WTC11 (cell line): Measurements from ENCODE around the gene NDUFV2.

ENCODE experiments used
- CBFB ChIP-seq: sonication (generic); formaldehyde crosslinking; IDR thresholded peaks from 2 replicates; pipeline ENCODE4 v1.8.1; 2022; ENCODE audit warnings: mild to moderate bottlenecking, low read depth, missing genetic modification reagents
- ZNF138 ChIP-seq: sonication (generic); formaldehyde crosslinking; conservative IDR thresholded peaks from 2 replicates; pipeline ENCODE4 v1.8.1; 2022; ENCODE audit warnings: mild to moderate bottlenecking, moderate library complexity, missing genetic modification reagents
- ZNF317 ChIP-seq: sonication (generic); formaldehyde crosslinking; IDR thresholded peaks from 2 replicates; pipeline ENCODE4 v1.8.1; 2023; ENCODE audit warnings: low read depth, mild to moderate bottlenecking, moderate library complexity, missing genetic modification reagents, borderline replicate concordance
- TF ChIP-seq, protein P1 (sequence below): fragments of 200-600 bp; IDR thresholded peaks from 2 replicates; pipeline ENCODE4 v1.8.0; 2022; ENCODE audit warnings: antibody characterized with exemption
- TF ChIP-seq, protein P2 (sequence below): sonication (generic); formaldehyde crosslinking; conservative IDR thresholded peaks from 2 replicates; pipeline ENCODE4 v1.8.1; 2022; ENCODE audit warnings: mild to moderate bottlenecking, missing genetic modification reagents
- TF ChIP-seq, protein P3 (sequence below): sonication (generic); formaldehyde crosslinking; IDR thresholded peaks from 2 replicates; pipeline ENCODE4 v1.8.0; 2022; ENCODE audit warnings: mild to moderate bottlenecking, missing genetic modification reagents
- TF ChIP-seq, protein P4 (sequence below): fragments of 250-450 bp; sonication (Bioruptor Pico); IDR thresholded peaks from 2 replicates; pipeline ENCODE4 v2.1.2; 2022; ENCODE audit warnings: mild to moderate bottlenecking, moderate library complexity

DNA sequence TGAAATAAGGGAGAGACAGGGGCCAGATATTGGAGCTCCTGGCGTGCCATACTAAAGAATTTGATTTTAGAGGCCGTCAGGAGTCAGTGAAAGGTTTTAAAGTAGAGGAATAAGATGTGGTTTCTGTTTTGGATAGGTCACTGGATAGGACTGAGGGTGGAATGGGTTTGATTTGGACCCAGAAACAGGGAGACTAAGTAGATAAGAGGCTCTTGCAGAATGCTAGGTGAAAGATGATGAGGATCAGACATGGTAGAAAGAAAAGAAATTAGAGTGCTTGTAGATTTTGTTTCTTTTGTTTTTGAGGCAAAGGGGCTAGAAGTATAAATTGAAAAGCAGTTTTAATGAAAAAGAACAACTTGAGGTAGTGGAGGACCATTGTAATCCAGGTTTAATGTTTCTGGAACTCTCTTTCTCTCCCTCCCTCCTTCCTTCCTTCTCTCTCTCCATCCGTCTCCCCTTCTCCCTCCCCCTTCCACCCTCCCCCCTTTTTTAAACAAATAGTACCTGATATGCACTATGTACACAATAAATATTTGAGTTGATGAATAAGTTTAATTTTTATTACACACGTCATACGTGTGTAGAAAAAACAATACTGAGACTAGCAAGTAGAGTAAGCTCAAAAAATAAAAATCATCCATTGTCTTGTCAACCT lies 1.9 kb downstream of the NDUFV2 start:
- TF ChIP-seq, protein P1, sequence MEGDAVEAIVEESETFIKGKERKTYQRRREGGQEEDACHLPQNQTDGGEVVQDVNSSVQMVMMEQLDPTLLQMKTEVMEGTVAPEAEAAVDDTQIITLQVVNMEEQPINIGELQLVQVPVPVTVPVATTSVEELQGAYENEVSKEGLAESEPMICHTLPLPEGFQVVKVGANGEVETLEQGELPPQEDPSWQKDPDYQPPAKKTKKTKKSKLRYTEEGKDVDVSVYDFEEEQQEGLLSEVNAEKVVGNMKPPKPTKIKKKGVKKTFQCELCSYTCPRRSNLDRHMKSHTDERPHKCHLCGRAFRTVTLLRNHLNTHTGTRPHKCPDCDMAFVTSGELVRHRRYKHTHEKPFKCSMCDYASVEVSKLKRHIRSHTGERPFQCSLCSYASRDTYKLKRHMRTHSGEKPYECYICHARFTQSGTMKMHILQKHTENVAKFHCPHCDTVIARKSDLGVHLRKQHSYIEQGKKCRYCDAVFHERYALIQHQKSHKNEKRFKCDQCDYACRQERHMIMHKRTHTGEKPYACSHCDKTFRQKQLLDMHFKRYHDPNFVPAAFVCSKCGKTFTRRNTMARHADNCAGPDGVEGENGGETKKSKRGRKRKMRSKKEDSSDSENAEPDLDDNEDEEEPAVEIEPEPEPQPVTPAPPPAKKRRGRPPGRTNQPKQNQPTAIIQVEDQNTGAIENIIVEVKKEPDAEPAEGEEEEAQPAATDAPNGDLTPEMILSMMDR: no peak
- TF ChIP-seq, protein P2, sequence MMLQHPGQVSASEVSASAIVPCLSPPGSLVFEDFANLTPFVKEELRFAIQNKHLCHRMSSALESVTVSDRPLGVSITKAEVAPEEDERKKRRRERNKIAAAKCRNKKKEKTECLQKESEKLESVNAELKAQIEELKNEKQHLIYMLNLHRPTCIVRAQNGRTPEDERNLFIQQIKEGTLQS (CRISPR knock-in tag): no peak
- TF ChIP-seq CBFB (CRISPR knock-in tag) (no peak), ZNF317 (CRISPR knock-in tag) (no peak), ZNF138 (CRISPR knock-in tag) (no peak)
- TF ChIP-seq, protein P3, sequence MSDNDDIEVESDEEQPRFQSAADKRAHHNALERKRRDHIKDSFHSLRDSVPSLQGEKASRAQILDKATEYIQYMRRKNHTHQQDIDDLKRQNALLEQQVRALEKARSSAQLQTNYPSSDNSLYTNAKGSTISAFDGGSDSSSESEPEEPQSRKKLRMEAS (CRISPR knock-in tag): no peak
- TF ChIP-seq, protein P4, sequence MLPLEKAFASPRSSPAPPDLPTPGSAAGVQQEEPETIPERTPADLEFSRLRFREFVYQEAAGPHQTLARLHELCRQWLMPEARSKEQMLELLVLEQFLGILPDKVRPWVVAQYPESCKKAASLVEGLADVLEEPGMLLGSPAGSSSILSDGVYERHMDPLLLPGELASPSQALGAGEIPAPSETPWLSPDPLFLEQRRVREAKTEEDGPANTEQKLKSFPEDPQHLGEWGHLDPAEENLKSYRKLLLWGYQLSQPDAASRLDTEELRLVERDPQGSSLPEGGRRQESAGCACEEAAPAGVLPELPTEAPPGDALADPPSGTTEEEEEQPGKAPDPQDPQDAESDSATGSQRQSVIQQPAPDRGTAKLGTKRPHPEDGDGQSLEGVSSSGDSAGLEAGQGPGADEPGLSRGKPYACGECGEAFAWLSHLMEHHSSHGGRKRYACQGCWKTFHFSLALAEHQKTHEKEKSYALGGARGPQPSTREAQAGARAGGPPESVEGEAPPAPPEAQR (CRISPR knock-in tag): no peak
